Measurements from ENCODE around the gene N4BP3.
A peak's percentile ranks its signal among the peaks of the same experiment; 100 is the strongest.

Gene N4BP3

DNA sequence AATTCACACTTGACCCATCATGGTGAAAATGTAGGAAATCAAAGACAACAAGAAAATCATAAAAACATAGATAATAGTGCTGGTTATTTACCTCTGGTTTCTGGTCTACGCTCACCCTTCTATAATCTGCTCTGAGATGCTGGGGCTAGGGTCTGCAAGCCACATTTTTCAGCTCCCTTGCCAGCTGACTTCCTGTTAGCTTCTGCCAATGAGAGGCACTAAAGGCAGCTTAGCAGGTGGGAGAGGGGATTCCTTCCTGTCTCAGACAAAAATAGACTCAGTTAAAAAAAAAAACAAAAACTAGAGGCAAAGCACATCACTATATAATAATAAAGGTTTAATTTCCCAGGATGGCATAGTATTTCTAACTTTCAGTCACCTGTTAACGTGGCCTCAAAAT lies 20.2 kb upstream of the N4BP3 start:
- intact Hi-C loops (cut with DNase I): no loop called here
- DNase-seq: no peak

DNA sequence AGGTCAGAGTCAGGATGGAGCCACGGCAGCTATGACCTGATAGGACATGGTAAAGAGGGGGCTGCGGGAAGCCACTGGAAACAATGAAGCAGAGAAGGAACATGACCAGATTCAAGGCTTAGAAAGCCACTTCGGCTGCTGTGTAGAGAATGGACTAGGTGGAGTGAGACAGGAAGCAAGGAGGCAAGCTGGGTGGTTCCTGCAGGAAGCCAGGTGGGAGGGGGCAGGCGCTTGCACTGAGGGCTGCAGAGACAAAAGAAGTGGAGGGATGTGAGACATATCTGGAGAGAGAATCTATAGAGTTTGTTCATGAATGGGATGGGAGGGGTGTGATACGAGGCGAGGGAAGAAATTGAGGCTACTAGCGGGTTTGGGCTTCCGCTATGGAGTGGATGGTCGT lies 19.0 kb upstream of the N4BP3 start:
- DNase-seq: no peak
- intact Hi-C loops (cut with DNase I): no loop called here

DNA sequence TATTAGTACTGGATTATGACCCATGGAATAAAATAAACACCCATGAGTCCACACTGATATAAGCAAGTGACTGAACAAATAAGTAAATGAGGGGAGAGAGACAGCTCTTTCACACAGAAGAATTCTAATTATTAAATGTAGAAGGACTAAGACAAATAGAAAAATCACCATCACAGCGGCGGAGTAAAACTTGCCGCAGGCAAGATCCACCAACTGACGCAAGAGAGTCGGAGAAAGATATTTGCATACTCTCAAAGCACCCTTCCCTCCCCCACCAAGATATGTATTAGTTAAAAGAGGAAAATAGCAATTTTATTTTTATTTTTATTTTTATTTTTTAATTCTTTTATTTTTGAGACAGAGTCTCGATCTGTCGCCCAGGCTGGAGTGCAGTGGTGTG lies 14.6 kb upstream of the N4BP3 start:
- no peak for DNase-seq
- intact Hi-C loops (cut with DNase I): no loop called here

DNA sequence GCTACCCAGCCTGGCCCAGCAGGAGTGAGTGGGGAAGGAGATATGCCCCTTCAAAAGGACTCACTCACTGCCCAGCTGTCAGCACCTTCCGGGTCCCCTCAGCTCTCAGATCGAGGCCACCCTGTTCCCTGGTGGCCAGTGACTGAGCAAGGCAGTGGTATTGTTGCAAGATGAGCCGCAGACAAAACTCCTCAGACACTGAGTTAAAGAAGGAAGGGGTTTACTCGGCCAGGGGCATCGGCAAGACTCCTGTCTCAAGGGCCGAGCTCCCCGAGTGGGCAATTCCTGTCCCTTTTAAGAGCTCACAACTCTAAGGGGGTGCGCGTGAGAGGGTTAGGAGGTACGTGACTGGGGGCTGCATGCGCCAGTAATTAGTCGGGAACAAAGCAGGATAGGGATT lies 9.7 kb upstream of the N4BP3 start:
- DNase-seq: no peak
- intact Hi-C loops (cut with DNase I): no loop called here

DNA sequence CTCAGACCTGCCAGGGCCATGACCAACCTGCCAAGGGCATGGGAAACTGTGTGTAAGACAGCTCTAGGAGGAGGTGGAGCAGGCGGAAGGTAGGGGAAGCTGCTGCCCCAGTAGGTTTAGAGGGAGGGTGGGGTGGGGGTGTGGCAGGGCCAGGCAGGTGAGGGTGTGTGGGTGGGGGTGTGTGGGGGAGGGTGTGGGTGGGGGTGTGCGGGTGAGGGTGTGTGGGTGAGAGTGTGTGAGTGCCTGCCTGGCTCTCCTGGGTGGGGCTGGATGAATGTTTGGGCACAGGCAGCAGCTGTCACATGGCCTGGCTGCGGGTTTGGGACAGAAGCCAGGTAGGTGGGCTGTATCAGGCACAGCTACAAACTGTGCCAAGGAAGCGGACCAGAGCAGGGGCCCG lies 8.8 kb upstream of the N4BP3 start:
- DNase-seq: no peak
- intact Hi-C loops (cut with DNase I): no loop called here

DNA sequence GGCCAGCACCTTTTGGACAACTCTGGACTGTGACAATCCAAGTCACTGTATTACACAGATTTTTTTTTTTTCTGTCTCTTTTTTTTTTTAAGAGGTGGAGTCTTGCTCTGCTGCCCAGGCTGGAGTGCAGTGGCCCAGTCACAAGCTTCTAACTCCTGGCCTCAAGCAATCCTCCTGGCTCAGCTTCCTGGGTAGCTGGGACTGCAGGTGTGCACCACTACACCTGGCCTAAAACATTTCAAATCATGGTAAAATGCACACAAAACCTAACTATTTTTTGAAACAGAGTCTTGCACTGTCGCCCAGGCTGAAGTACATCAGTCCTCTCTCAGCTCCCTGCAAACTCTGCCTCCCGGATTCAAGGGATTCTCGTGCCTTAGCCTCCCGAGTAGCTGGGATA lies 7.2 kb upstream of the N4BP3 start:
- intact Hi-C loops (cut with DNase I): no loop called here

DNA sequence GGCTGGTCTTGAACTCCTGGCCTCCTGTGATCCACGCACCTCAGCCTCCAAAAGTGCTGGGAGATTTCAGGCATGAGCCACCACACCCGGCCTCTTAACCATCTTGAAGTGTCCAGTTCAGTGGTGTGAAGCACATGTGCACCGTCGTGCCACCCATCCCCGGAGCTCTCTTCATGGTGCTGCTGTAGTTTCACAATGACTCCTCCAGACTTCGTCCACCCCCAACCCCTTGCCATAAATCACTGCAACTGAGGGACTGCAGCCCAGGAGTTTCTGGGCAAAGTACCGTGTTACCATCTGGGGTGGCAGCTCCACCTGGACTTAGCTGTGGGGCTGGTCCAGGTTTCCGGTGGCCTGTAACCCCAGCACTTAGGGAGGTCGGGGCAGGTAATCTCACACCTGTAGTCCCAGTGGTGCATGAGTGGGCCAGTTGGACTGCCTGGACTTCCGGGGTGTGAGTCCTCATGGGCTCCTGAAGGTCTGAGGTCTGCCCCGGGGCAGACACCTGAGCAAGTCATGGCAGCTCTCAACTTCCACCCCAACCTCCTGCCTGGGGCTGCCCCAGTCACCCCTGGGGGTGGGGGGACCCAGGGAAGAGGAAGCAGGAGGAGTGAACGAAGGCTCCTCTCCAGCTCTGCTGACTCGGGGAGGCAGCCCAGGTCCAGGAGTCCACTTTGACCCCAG lies 6.6 kb upstream of the N4BP3 start:
- DNase-seq: no peak
- intact Hi-C loops (cut with DNase I): no loop called here

More for the DNA sequence above, 7.2 kb upstream of the N4BP3 start:
- no peak for DNase-seq

- intact Hi-C loops (cut with DNase I): no loop called here
- DNase-seq: no peak
These were observed 5.5 kb upstream of the N4BP3 start for GRCh38 chr5:178107756-178108310.

DNA sequence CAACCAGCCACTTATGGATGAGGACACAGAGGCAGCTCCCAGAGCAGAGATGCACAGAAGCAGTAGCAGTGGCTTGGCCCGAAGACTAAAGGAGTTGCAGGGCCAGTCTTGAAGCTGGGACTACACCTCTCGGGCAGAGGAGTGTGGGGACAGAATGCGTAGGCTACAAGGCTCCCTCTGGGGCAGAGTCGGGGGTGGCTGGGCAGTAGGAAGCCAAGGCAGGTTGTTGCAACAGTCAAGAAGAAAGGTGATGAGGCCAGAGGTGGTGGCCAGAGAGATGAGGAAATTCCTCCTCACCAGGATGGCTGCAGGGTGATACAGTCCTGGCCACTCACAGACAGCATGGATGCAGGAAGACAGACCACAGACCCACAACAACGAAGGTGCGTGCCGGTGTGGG lies 4.9 kb upstream of the N4BP3 start:
- no peak for DNase-seq
- intact Hi-C loops (cut with DNase I): no loop called here

- intact Hi-C loops (cut with DNase I): no loop called here
- no peak for DNase-seq
These were observed 4.4 kb upstream of the N4BP3 start for GRCh38 chr5:178108966-178109365.

DNA sequence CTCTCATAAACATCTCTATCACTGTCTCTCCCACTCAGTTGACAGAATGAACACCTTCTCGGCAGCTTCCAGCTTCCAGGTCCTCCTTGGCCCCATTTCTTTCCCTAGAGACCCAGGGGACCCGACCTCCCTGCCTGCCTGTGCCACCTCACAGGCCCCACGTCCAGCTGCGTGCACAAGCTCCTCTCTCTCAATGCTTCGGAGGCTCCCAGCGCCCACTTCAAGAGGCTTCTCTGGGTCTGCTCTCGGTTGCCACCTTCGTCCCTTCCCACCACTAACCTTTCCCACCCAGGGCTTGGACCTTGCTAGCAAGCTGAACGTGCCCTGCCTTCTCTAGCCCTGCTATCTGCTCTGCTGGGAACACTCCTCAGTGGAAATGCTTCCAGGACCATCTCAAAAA lies 2.8 kb upstream of the N4BP3 start:
- peak in 1 of 10 donors; percentile 55 for DNase-seq
- intact Hi-C loops (cut with DNase I): no loop called here

DNA sequence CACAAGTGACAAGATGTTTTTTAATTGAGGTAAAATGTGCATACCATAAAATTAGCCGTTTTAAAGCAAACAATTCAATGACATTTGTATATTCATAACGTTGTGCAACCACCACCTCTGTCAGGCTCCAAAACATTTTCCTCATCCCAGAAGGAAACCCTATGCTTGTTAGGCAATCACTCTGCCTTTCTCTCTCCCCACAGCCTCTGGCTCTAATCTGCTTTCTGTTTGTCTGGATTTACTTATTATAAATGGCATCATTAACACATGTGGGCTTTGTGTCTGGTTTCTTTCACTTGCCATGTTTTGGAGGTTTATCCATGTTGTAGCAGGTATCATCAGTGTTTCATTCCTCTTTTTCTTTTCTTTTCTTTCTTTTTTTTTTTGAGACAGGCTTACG lies 1.4 kb upstream of the N4BP3 start:
- no peak for DNase-seq
- intact Hi-C loops (cut with DNase I): no loop called here

- DNase-seq: no peak
- intact Hi-C loops (cut with DNase I): no loop called here
These were observed 787 bp upstream of the N4BP3 start for GRCh38 chr5:178112545-178112944.

GRCh38 chr5:178113841-178114324 lies 551 bp downstream of the N4BP3 start:
- intact Hi-C loops (cut with DNase I): no loop called here
- DNase-seq: peak in 1 of 10 donors; percentile 76

DNA sequence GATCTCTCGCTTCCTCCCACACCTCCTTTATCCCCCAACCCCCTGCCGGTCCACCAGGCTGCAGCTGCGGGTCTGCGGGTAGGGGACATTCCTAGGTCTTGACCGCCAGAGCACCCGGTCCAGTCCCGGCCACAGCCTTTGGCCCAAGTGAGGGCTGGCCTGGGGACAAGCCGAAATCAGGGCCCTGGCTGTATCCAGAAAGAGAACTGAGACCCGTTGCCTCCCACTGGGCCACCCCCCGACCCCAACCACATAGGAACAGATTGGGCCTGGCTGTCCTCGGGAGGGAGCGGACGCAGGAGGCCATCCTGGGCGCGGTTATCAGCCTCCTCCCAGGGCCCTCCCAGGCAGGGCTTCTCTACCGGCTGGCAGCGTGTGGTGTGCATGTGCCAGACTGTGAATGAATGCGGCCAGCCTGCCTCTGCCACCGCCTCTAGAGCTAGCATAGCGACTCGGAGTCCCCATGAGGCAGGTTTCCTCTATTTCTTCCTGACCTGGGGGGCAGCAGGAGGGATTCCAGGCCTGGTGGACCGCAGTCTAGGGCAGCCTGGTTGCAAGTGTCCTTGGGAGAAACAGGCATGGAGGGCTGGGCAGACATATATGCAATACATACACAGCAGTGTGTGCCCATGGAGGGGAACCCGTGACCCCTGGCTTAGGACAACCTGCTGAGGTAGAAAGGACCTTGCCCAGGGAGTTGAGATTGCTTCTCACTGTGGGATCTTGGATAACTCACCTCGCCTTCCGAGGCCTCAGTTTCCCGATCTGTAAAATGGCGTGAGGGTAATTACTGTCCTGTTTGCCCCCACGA lies 1.2 kb downstream of the N4BP3 start:
- intact Hi-C loops (cut with DNase I): no loop called here
- DNase-seq: peak in 7 of 10 donors; percentile 26 to 91 (median 53)

DNA sequence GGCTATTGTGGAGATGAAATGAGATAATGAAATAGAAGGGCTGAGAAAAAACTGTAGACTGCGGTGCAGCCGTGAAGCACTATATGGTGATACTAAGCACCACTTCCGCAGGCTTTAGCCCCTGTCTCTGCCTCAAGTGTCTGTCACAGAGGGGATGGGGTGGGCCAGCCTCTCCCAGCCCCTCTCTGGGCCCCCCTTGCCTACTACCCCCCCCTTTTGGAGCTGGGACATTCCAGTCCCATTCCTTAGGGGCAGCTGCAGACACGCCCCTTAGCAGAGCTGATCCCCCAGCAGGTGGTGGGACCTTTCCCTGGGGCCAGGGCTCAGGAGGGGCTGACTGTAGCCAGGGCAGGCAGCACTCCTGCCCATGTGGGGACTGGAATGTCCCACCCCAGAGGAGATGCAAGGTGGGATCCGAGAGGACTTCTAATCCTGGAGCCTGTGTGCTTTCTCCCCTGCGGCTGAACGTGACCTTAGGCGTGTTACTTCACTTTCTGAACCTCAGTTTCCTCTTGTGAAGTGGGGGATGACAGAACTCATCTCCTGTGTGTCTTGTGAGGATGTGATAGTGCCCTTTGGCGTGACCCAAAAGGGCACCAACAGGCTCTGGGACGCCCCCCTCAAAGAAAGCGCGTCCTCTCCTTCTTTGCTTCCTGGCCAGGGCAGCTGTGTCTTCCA lies 1.9 kb downstream of the N4BP3 start:
- DNase-seq: peak in 1 of 10 donors; percentile 43

DNA sequence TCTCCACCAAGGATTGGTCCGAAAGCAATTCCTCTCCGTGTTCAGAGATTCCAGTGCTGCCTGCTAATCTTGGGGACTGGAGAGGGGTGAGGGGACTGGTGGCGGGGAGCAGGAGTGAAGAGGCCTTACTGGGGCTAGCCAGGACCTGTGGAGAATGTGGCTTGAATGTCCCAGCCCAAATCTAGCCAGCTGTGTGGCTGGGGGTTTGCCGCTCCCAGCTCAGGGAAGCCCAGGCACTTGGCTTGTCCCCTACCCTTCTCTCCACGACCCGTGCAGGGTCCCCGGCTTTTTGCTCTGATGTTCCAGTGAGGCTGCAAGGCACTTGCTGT lies 2.4 kb downstream of the N4BP3 start:
- intact Hi-C loops (cut with DNase I): no loop called here
- DNase-seq: peak in 1 of 10 donors; percentile 25

More for the DNA sequence above, 1.9 kb downstream of the N4BP3 start:
- intact Hi-C loops (cut with DNase I): no loop called here

- intact Hi-C loops (cut with DNase I): no loop called here
- DNase-seq: peak in 1 of 10 donors; percentile 33
These were observed 3.0 kb downstream of the N4BP3 start for GRCh38 chr5:178116143-178116885.

- DNase-seq: peak in 1 of 10 donors; percentile 54
- intact Hi-C loops (cut with DNase I): no loop called here
These were observed 4.8 kb downstream of the N4BP3 start for GRCh38 chr5:178117923-178118701.
